Left cardiac atrium (tissue), 4 donors: ENCODE results near the gene FGFRL1. TPM values are rescaled to one million over a fixed set of nuclear protein-coding genes. Genes with fewer than 3 reads are reported as not detected.
A peak's percentile ranks its signal among the peaks of the same experiment; 100 is the strongest.
"Not testable (repeated sequence)": the region's sequence is repeated elsewhere in the genome, so short reads cannot be mapped to it uniquely, and the experiment has no call there.

Experiments used
- ATAC-seq, 2 donors: fragments of 200-7000 bp; cut with Tn5 transposase; one replicate each; pipeline ENCODE4 v1.9.1; 2020; ENCODE audit warnings: mild to moderate bottlenecking in 2 of 2, moderate library complexity in 2 of 2
- DNase-seq: peaks from one replicate; pipeline ENCODE4 v3.0.0-alpha.2; 2020
- intact Hi-C, 2 donors: fragments of 100-400 bp; cut with DNase I; formaldehyde crosslinking; loops; one replicate each; pipeline versions ENCODE4 v1.14.1 to v1.15.1; 2022 to 2023
- total RNA-seq, 2 donors: library from RNA; stranded (reverse); fragmentation: NEBNext Ultra II Directional; extraction: Animal tissue kit (Norgen Biotek cat#: 25700); gene quantifications; one replicate each; pipeline ENCODE4 v1.2.1, GENCODE V29; 2021
- donor health status: DM: no; HTN: yes; CAD: no.
- donor health status: DM: no; HTN: yes; CAD: no; lungs with severe emphysema.
- donor health status: DM: yes; HTN: yes; CAD: no.
- donor health status: Dilated cardiomyopathy.

Gene FGFRL1
- total RNA-seq, 2 donors from 2014 or later: 21.6 to 29.0 TPM

DNA sequence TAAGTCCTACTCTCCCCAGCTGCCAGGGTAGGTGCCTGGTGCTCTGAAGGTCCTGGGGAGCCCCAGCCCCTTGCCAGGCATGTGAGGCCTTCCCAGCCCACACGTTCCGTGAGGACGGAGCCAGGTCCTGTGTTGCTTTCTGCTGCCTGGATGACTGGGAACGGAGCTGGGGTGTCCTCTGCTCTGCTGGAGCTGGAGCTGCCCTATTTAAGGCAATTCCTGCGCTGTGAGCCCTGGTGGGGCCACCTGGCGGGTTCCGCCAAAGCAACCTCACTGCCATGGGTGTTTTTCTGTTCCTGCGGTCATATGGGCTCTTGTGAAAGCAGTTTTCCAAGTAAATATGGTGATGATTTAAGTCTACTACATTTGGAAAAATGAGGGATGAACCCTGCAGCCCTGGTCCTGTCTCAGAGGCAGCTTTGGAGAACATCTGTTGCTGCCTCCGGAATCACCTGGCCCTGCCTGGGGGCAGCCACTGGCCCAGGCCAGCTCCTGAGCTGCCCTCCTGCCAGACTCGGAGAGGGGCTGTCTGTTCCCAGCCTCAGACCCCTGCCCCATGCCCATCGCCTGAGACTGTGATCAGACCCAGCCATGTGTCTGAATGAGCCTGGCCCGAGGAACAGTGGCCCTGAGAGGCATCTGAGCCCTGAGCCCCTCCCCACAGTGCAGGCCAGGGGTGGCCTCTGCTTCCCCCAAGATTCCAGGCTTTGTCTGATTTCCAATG, 33.2 kb downstream of the FGFRL1 start:
- ATAC-seq (no peak), DNase-seq (peak; percentile 24)
- intact Hi-C loops: no loop called here

DNA sequence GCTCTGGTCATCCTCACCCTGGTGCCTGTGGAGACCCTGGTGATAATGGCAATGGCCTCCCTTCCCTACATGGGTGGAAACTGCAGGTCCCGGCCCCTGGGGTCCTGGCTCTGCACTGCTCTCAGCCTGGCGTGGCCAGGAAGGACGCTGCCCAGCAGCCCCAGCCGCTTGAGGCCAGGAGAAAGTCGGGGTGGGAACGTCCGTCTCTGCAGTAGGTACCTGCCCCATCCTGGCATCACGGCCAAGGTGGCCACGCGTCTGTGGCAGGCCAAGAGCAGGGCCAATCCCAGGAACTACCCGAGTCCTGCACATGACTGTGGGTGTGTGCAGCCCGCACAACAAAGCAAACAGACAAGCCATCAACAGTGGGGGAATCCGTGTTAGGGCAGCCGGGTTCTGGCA, 33.8 kb downstream of the FGFRL1 start:
- intact Hi-C loops: no loop called here
- ATAC-seq: no peak
- peak; percentile 26 for DNase-seq

DNA sequence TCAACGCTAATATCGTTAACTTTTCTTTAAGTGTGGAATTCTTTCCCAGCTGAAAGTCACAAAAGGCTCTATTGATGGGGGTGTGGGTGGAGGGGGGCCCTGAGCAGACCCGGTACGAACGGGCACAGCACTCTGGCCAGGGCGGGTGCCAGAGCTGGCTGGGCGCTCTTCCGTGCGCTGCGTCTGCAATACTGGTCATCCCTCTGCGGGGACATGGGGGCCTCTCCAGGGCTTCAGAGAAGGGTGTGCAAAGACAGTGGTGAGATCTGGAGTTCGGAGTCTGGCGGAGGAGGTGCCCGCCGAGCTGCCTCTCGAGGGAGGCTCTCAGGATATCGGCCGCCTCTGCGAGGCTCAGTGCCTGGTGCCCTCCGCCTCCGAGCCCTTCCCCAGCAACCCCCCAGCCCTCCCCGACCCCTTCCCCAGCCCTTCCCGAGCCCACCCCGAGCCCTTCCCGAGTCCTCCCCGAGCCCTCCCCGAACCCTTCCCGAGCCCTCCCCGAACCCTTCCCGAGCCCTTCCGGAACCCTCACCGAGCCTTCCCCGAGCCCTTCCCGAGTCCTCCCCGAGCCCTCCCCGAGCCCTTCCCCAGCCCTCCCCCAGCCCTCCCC, 34.3 kb downstream of the FGFRL1 start:
- intact Hi-C loops: no loop called here
- ATAC-seq (no peak), DNase-seq (peak; percentile 27)

DNA sequence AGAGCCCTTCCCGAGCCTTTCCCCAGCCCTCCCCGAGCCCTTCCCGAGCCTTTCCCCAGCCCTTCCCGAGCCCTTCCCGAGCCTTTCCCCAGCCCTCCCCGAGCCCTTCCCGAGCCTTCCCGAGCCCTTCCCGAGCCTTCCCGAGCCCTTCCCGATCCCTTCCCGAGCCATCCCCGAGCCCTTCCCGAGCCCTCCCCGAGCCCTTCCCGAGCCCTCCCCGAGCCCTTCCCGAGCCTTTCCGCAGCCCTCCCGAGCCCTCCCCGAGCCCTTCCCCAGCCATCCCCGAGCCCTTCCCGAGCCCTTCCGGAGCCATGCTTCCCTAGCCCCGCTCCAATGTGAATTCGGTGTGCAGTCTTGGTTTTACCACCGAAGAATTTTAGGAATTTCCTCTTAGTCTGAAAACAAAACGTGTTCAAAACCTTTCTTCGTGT, 35.2 kb downstream of the FGFRL1 start:
- DNase-seq (peak; percentile 77), ATAC-seq (peak; percentile 2 to 36)
- intact Hi-C loops: not testable (repeated sequence)

DNA sequence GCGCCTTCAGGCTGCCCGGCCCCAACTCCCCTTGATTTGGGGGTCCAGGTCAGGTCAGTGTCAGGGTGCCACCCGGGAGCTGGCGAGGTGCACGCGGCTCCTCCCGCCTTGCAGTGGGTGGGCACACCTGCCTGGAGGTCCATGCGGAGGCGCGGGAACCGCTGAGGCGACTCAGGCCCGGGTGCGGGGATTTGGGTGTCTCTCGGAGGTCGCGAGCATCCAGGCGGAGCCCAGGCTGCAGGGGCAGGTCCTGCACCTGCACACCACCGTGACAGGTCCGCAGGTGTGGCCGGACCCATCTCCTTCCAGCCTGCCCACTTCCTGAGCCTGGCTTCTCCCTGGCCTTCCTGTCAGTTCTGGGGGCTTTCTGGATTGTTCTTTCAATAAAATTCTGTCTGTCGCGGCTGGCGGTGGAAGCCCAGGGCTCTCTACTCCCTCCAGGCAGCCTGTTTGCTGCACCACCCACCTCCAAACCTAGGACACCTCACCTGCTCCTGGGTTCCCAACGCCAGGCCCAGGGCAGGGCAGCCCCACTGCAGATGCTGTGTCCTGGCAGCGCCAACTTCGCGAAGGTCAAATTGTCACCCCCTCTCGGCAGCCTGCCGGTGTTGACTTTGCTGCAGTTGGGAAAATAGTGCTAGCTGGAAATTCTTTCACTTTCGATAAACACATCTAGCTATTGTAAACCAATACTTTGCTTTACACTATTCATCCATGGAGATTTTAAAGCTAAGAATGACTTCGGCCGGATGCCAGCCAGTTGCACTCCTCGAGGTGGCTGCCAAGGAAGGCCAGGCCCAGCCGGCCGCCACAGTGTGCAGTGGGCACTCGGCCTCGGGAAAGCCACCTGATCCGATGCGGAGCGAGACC, 35.9 kb downstream of the FGFRL1 start:
- no peak for ATAC-seq
- intact Hi-C loops: no loop called here
- peak; percentile 34 for DNase-seq

DNA sequence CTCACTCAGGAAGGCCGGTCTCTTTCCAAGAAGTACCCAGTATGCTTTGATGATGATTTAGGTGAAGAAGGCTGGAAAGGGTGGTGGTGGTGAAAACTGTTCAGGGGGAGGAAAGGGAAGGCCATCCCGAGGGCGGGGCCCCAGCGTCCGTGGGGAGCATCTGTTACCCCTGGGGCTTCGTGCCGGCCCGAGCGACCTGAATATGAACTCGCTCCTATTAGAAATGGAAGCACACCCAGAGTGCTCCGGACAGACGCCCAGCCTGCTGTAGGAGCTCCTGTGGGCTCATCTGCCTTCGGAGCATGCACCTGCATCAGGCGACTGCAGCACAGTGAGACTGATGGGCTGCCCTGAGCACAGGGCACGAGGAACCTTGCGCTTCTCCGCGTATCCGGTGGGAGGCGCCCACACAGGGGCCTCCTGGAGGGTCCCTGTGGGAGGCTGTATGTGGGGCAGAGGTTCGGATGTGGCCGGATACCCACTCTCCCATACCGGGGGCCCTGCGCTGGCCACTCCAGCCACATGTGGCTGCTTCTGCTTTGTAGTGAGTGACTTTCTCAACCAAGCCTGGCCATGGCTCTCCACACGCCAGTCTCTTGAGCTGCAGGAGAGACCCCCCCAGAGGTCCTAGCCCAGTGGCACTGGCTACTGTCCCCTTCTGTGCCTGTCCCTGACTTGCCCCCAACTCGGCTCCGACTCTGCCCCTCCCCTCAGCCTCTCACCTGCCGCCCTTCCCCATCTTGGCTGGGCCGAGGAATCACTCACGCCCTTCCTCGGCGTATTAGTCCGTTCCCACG, 36.7 kb downstream of the FGFRL1 start:
- ATAC-seq (no peak), DNase-seq (no peak)
- intact Hi-C loops: no loop called here

DNA sequence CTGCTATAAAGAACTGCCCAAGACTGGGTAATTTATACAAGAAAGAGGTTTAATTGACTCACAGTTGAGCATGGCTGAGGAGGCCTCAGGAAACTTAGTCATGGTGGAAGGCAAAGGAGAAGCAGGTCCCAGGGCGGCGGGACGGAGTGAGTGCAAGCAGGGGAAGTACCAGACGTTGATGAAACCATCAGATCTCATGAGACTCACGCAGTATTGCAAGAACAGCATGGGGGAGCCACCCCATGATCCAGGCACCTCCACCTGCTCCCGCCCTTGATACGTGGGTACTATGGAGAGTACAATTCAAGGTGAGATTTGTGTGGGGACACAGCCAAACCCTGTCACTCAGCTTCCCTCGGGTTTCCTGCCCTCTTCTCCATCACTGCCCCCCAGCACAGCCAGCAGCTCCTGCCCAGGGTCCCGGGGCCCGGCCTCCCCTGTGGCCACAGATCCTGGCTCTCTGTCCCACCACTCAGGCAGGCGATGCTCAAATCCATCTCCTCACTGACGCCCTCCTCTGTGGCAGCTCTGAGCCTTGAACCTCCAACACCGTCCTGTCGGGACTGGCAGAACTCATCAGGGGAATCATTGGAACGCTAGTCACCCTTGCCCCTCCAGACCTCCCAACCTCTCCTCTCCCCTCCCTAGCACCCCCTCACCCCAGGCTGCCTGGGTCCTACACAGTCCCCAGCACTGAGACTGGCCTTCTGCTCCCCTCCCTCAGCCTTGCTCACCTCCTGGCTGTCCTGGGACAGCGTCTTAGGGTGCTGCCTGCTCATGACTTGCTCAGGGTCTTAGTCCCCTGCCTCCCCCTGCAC, 37.6 kb downstream of the FGFRL1 start:
- ATAC-seq (no peak), DNase-seq (no peak)
- intact Hi-C loops: no loop called here

DNA sequence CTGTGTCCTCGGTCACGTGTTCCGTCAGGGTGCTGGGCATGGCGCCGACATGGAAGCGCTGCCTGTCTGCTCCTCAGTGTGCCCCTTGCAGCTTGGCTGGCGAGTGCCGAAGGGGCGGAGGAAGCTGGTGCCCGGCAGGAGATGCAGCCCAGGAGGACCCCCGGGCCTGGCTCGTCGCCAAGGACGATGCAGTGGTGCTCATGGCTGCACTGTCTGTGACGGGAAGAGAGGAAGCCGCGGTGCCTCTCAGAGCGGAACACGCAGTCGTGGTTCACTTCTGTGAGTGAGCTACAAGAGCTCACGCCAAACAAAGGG, 38.1 kb downstream of the FGFRL1 start:
- DNase-seq (peak; percentile 16), ATAC-seq (no peak)
- intact Hi-C loops: no loop called here

DNA sequence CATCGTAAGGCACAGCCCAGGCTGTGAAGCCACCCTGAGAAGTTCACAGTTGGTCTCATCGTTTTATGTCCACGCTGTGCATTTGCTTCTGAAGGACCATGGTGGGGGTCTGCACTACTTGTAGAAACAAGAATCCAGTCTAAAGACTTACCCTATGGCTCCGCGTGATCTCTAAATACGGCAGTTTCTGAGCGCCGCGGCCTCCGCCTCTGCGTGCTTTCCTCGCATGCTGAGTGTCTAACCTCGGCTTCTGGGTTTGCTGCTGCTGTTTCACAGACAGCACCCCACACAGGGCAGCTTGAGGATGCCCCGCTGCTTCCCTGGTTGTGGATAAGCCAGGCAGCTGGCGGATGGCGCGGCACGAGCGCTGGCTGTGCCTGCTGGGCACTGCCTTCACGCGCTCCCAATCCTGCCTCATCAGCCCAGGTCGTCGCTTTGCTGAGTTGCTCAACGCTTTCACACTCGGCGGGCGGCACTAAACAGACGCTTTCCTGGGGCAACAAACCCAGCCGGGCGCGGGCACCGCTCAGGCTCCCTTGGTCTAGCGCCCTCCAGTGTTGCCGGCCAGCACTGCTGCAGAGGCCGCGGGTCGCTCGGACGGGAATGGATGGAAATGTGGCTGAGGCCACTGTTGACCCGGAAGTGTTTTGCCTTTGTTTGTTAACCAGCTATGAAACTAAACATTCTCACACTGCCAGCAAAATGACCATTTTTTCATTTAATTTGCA, 39.2 kb downstream of the FGFRL1 start:
- intact Hi-C loops: no loop called here
- ATAC-seq (no peak), DNase-seq (peak; percentile 33)

DNA sequence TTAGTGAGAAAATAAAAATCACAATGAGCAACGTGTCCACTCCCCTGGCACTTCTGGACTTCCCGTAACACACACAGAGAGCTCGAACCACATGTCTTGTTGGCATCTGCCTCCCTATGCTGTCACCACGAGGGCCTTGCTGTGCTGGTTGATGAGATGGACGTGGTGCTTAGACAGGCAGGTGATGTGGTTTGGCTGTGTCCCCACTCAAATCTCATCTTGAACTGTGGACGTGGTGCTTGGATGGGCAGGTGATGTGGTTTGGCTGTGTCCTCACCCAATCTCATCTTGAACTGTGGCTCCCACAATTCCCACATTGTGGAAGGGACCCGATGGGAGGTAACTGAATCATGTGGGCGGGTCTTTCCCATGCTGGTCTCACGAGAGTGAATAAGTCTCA, 40.0 kb downstream of the FGFRL1 start:
- ATAC-seq (no peak), DNase-seq (no peak)
- intact Hi-C loops: no loop called here

DNA sequence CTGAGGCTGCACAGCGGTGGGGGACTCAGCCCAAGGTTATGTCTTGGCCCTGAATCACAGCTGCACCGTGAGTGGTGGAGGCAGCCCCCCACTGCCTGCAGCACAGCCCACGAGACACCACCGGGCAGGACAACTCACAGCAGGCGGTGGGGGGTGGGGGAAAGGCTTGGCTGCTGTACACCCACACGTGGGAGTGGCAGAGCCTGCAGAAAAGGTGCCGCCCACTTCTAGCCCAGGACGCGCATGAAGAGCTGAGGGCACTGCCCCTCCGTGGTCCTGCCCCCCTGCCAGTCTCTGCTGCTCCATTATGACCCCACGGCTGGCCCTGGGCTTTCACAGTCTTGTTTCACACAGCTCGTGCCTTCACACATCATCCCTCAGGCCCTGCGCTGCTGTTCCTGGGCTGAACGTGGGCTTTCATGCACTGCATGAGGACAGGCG, 40.8 kb downstream of the FGFRL1 start:
- intact Hi-C loops: no loop called here
- DNase-seq: no peak
- peak in 1 of 2 donors; percentile 13 for ATAC-seq

DNA sequence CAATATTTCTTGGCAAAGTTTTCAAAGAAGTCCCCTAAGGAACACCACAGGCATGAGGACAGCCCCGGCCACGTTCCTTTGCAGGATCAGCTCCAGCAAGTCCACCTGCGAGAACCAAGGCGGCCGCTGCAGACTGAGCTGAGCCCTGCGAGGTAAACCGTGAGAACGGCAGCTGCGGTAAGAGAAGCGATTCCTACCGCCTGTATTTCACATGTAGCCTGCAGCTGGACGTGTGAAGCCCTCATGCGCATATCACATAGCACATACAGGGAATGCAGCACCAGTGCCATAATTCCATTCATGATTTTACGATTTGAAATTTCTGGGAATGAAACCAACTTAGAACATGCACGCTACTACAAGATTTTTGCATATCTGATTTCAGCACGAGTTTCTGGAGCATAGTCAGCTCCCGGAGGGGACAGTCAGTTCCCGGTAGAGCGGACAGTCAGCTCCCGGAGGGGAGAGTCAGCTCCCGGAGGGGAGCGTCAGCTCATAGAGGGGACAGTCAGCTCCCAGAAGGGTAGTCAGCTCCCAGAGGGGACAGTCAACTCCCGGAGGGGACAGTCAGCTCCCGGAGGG, 41.7 kb downstream of the FGFRL1 start:
- no peak for ATAC-seq
- no peak for DNase-seq
- intact Hi-C loops: no loop called here

DNA sequence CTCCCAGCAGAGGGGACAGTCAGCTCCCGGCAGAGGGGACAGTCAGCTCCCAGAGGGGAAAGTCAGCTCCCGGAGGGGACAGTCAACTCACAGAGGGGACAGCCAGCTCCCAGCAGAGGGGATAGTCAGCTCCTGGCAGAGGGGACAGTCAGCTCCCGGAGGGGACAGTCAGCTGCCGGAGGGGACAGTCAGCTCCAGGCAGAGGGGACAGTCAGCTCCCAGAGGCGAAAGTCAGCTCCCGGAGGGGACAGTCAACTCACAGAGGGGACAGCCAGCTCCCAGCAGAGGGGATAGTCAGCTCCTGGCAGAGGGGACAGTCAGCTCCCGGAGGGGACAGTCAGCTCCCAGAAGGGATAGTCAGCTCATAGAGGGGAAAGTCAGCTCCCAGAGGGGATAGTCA, 42.5 kb downstream of the FGFRL1 start:
- ATAC-seq, intact Hi-C loops, DNase-seq: not testable (repeated sequence)

DNA sequence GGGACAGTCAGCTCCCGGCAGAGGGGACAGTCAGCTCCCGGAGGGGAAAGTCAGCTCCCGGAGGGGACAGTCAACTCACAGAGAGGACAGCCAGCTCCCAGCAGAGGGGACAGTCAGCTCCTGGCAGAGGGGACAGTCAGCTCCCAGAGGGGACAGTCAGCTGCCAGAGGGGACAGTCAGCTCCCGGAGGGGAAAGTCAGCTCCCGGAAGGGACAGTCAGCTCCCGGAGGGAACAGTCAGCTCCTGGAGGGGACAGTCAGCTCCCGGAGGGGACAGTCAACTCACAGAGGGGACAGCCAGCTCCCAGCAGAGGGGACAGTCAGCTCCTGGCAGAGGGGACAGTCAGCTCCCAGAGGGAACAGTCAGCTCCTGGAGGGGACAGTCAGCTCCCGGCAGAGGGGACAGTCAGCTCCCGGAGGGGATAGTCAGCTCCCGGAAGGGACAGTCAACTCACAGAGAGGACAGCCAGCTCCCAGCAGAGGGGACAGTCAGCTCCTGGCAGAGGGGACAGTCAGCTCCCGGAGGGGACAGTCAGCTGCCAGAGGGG, 43.3 kb downstream of the FGFRL1 start:
- intact Hi-C loops: not testable (repeated sequence)

DNA sequence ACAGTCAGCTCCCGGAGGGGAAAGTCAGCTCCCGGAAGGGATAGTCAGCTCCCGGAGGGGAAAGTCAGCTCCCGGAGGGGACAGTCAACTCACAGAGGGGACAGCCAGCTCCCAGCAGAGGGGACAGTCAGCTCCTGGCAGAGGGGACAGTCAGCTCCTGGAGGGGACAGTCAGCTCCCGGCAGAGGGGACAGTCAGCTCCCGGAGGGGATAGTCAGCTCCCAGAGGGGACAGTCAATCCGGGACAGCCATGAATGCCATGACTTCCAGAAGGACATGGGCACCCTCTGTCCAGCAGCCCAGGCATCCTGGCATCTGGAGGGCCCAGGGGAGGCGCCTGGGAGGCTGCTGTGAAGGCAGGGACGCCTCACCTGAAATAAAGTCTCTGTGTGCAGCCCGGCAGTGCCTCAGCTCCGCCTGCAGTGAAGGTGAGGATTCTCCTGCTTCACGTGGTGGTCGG, 43.8 kb downstream of the FGFRL1 start:
- DNase-seq, intact Hi-C loops: not testable (repeated sequence)
- ATAC-seq: peak in 1 of 2 donors; percentile 36

More for the DNA sequence above, 43.3 kb downstream of the FGFRL1 start:
- not testable (repeated sequence) for ATAC-seq, DNase-seq

DNA sequence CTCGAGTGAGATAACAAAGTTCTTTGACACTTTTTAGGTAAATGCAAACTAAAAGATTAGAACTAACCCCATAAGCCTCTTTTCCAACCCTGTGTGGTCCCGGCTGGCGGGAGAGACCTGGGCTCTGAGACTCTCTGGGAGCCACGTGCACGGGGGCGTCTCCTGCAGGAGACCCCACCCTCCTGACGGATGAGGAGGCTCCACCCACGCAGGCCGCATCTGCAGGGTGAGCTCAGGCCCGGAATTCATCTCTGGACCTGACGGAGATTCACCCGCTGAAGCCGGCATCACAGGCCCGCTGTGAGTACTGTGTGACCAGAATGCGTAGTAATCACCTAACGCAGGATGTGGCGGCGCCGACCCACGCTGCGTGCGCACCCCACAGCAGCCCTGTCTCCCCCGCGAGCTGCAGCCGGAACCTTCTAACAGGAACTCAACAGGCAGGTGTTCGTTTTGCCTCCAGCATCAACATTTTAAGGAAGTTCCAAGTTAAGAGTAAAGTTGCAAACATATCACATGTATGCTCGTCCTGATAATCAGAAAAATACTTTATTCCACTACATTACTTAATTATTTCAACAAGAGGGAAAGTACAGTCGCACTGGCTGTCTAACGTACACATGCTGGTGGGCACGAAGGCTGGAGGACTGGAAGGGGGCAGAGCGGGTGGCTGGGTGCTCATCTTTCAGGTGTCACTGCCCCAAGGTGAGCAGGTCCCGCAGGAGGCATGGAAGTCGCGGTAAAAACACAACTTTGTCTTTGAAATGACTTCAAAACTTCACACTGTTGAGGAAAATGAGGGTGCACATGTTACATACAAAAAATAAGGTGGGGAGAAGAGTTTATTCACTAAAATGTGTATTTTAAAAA, 44.5 kb downstream of the FGFRL1 start:
- peak; percentile 66 to 68 for ATAC-seq
- intact Hi-C loops: no loop called here

More for the DNA sequence above, 44.5 kb downstream of the FGFRL1 start:
- peak; percentile 46 for DNase-seq
